Heart left ventricle (tissue), 16 donors: ENCODE data around the gene SIGLEC12. TPM values are rescaled to one million over a fixed set of nuclear protein-coding genes. Genes with fewer than 3 reads are reported as not detected.

Experiments
- ATAC-seq, 4 donors: fragments of 200-7000 bp; cut with Tn5 transposase; one replicate each; pipeline ENCODE4 v1.9.1; 2020 to 2022; ENCODE audit warnings: moderate library complexity in 4 of 4, mild to moderate bottlenecking in 3 of 4, moderate number of reproducible peaks in 1 of 4
- DNase-seq, 5 donors: peaks; one replicate each; pipeline ENCODE4 v3.0.0-alpha.2; 2020
- H3K27ac ChIP-seq, 12 donors: fragments of 200-600 bp; sonication (generic) in 4 of 12; one replicate each; pipeline versions ENCODE4 v1.5.0 to v1.8.0; 2016 to 2022; ENCODE audit warnings: mild to moderate bottlenecking in 2 of 12
- H3K27me3 ChIP-seq, 9 donors: fragments of 200-600 bp; sonication (generic) in 2 of 9; one replicate each; pipeline versions ENCODE4 v1.5.1 to v1.8.0; 2016 to 2022; ENCODE audit warnings: mild to moderate bottlenecking in 3 of 9
- H3K36me3 ChIP-seq, 9 donors: fragments of 200-600 bp; sonication (generic) in 2 of 9; one replicate each; pipeline versions ENCODE4 v1.5.0 to v1.8.0; 2018 to 2022; ENCODE audit warnings: mild to moderate bottlenecking in 2 of 9
- H3K4me1 ChIP-seq, 12 donors: fragments of 200-600 bp; sonication (generic) in 4 of 12; one replicate each; pipeline versions ENCODE4 v1.5.0 to v1.8.0; 2016 to 2022; ENCODE audit warnings: mild to moderate bottlenecking in 3 of 12
- H3K4me3 ChIP-seq, 12 donors: fragments of 200-600 bp; sonication (generic) in 4 of 12; one replicate each; pipeline versions ENCODE4 v1.5.0 to v1.8.0; 2017 to 2022; ENCODE audit warnings: mild to moderate bottlenecking in 9 of 12, moderate library complexity in 4 of 12
- H3K9me3 ChIP-seq, 12 donors: fragments of 200-600 bp; sonication (generic) in 4 of 12; one replicate each; pipeline versions ENCODE4 v1.5.0 to v1.8.0; 2016 to 2022; ENCODE audit warnings: mild to moderate bottlenecking in 1 of 12
- CTCF ChIP-seq, 12 donors: fragments of 200-600 bp; sonication (generic) in 4 of 12; IDR thresholded peaks; one replicate each; pipeline versions ENCODE4 v1.5.0 to v1.8.0; 2018 to 2022; ENCODE audit warnings: antibody characterized with exemption in 12 of 12, mild to moderate bottlenecking in 5 of 12
- POLR2A ChIP-seq, 2 donors: fragments of 450-650 bp; IDR thresholded peaks; one replicate each; pipeline ENCODE4 v1.6.1; 2017; ENCODE audit warnings: antibody characterized with exemption in 2 of 2, mild to moderate bottlenecking in 2 of 2, moderate library complexity in 2 of 2
- WGBS, 4 donors: extraction: QIAGEN DNeasy Blood & Tissue Kit in 2 of 4; methylation state at CpG; one replicate each; pipeline versions ENCODE4 v1.1.5 to v1.1.7; 2013 to 2018; 5-methylcytosine and 5-hydroxymethylcytosine counted together
- intact Hi-C, 10 donors: fragments of 100-400 bp; cut with DNase I; formaldehyde crosslinking; loops; one replicate each; pipeline versions ENCODE4 v1.11.1 to v1.14.2; 2022
- polyA plus RNA-seq, 2 donors: library from polyadenylated mRNA; stranded (reverse); fragments of 200-250 nt; gene quantifications; one replicate each; pipeline ENCODE4 v1.2.3, GENCODE V29; 2013
- total RNA-seq, 9 donors: library from RNA; depleted of rRNA in 2 of 9; stranded (reverse); fragments of >200 nt in 2 of 9; fragmentation: NEBNext Ultra II Directional in 3 of 9; extraction: Animal tissue kit (Norgen Biotek cat#: 25700) in 3 of 9; gene quantifications; one replicate each; pipeline versions ENCODE4 v1.1.0 to v1.2.4, GENCODE V29; 2016 to 2023
- donor health status: ischemic (EF 13 %, LVEDD 7.1; RV severe dilation, severe dysfunction).
- donor health status: healthy with polysubstance abuse.
- donor health status: DM: no; HTN: yes; CAD: no.
- donor health status: DM: no; HTN: no; CAD: no.
- donor health status: ischemic (EF 25% LVEDD 6.9; RV normal size, moderate dysfunction).
- donor health status: ischemic (EF 25% LVEDD 5.7; RV mildly dilated, moderate dysfunction).
- donor health status: healthy.
- donor health status: DM: yes; HTN: yes; CAD: no.
- donor health status: ischemic (EF 35%, LVEDD 5.7; RV mildly dilated, moderate dysfunction).
- donor health status: nonischemic (EF 11% LVEDD 7.7; RV severe dilation, severe dysfunction).
- donor health status: DM: yes; HTN: yes; CAD: no.
- donor health status: PGD.
- donor health status: ischemic (EF 29% LVEDD 5.4; RV normal size, mild dysfunction).
- donor health status: nonischemic (EF 23%, LVEDD 6.1; RV moderate dilation, normal function).

SIGLEC12 gene
- total and polyA plus RNA-seq, 11 donors: 0.15 to 0.43 (median 0.21) TPM; not detected in 6

- 60 to 83% (median 66%) methylated on average over 1 of the region's 1 CpG for WGBS, 4 donors
Measured at GRCh38 chr19:51469629-51470028, 32.0 kb downstream of the SIGLEC12 start.

GRCh38 chr19:51469162-51469561, 32.4 kb downstream of the SIGLEC12 start:
- Histone ChIP-seq H3K9me3 (no peaks in the 10 kb centered on the region), H3K27me3 (peaks cover 0 to 34% (median 14%) of the 10 kb centered on the region in 9 donors), H3K36me3 (no peaks in the 10 kb centered on the region), H3K4me3 (no peak overlapping the region), H3K27ac (no peak overlapping the region), H3K4me1 (peaks cover 0 to 19% (median 0%) of the 10 kb centered on the region in 12 donors)
- ATAC-seq (no peak), DNase-seq (no peak)
- intact Hi-C loops: no loop called here
- 42 to 54% (median 50%) methylated on average over 4 of the region's 4 CpGs for WGBS, 4 donors
- no peak for TF ChIP-seq CTCF (IDR thresholded peaks at IDR 0.05)
- TF ChIP-seq POLR2A (IDR thresholded peaks at IDR 0.05): no peak

More at GRCh38 chr19:51469629-51470028, 32.0 kb downstream of the SIGLEC12 start:
- Histone ChIP-seq H3K36me3 (no peaks in the 10 kb centered on the region), H3K4me3 (no peak overlapping the region), H3K9me3 (no peaks in the 10 kb centered on the region), H3K4me1 (peaks cover 0 to 19% (median 0%) of the 10 kb centered on the region in 12 donors), H3K27me3 (peaks cover 0 to 34% (median 11%) of the 10 kb centered on the region in 9 donors), H3K27ac (no peak overlapping the region)
- DNase-seq (no peak), ATAC-seq (no peak)
- intact Hi-C loops: loop anchor here in 7 of 10 donors (5.0 to 10.0 kb wide), 4 partner anchors 188 to 315 kb away; no protein-coding TSS in a partner anchor
- TF ChIP-seq POLR2A (IDR thresholded peaks at IDR 0.05) (no peak), CTCF (IDR thresholded peaks at IDR 0.05) (no peak)

GRCh38 chr19:51468545-51468920, 33.1 kb downstream of the SIGLEC12 start:
- Histone ChIP-seq H3K27me3 (peaks cover 0 to 30% (median 14%) of the 10 kb centered on the region in 9 donors), H3K27ac (no peak overlapping the region), H3K9me3 (no peaks in the 10 kb centered on the region), H3K36me3 (no peaks in the 10 kb centered on the region), H3K4me1 (peaks cover 0 to 19% (median 0%) of the 10 kb centered on the region in 12 donors), H3K4me3 (no peak overlapping the region)
- TF ChIP-seq POLR2A (IDR thresholded peaks at IDR 0.05) (no peak), CTCF (IDR thresholded peaks at IDR 0.05) (no peak)
- ATAC-seq (no peak), DNase-seq (no peak)
- intact Hi-C loops: no loop called here
- 56 to 79% (median 77%) methylated on average over 2 of the region's 2 CpGs for WGBS, 4 donors

- Histone ChIP-seq H3K36me3 (no peaks in the 10 kb centered on the region), H3K9me3 (no peaks in the 10 kb centered on the region), H3K4me3 (no peak overlapping the region), H3K27me3 (peaks cover 0 to 26% (median 12%) of the 10 kb centered on the region in 9 donors), H3K4me1 (peaks cover 0 to 22% (median 0%) of the 10 kb centered on the region in 12 donors), H3K27ac (no peak overlapping the region)
- TF ChIP-seq POLR2A (IDR thresholded peaks at IDR 0.05) (no peak), CTCF (IDR thresholded peaks at IDR 0.05) (no peak)
- no peak for DNase-seq
- intact Hi-C loops: no loop called here
- ATAC-seq: no peak
- WGBS, 4 donors: 60 to 64% (median 62%) methylated on average over 4 of the region's 4 CpGs
Measured at GRCh38 chr19:51467864-51468544, 33.6 kb downstream of the SIGLEC12 start.
